ENCODE measurements around the gene ARHGEF26.

- TF ChIP-seq CTCF (IDR thresholded peaks at IDR 0.05; ENCODE audit: low read length) (no peak), EZH2 (IDR thresholded peaks at IDR 0.05; ENCODE audit: borderline replicate concordance, low read length) (no peak)
These were observed 123.5 kb downstream of the ARHGEF26 start for GRCh38 chr3:154244644-154245043.

Data from OCI-LY1 (cell line).